Gastroesophageal sphincter (tissue), 3 donors: Measurements from ENCODE around the gene PCDHGB5.
A peak's percentile ranks its signal among the peaks of the same experiment; 100 is the strongest.

Experiments used
- CTCF ChIP-seq, 4 experiments: fragments of 200-600 bp in 2 of 4; fragments of 450-650 bp in 2 of 4; sonication (generic) in 1 of 4; IDR thresholded peaks; one replicate each; pipeline ENCODE4 v1.5.1; 2017 to 2019; ENCODE audit warnings: antibody characterized with exemption in 4 of 4, mild to moderate bottlenecking in 2 of 4, moderate library complexity in 2 of 4
- POLR2A ChIP-seq, 2 donors: fragments of 450-650 bp; IDR thresholded peaks; one replicate each; pipeline ENCODE4 v1.6.1; 2017; ENCODE audit warnings: antibody characterized with exemption in 2 of 2, mild to moderate bottlenecking in 2 of 2, moderate library complexity in 1 of 2

- peak in 3 of 4 experiments; percentile 21 to 47 (median 34) for TF ChIP-seq CTCF (IDR thresholded peaks at IDR 0.05)
- no peak for TF ChIP-seq POLR2A (IDR thresholded peaks at IDR 0.05)
Measured at GRCh38 chr5:141349917-141350619, 47.7 kb upstream of the PCDHGB5 start, which contains the start of gene PCDHGB1.
